Activated CD4-positive, alpha-beta T cell treated with anti-CD3 and anti-CD28 coated beads for 36 hours (primary cell): ENCODE results near the gene THAP10. TPM values are rescaled to one million over a fixed set of nuclear protein-coding genes. Genes with fewer than 3 reads are reported as not detected.

Source experiments
- total RNA-seq, 2 experiments: library from RNA; stranded (reverse); gene quantifications; one replicate each; pipeline ENCODE4 v1.2.3, GENCODE V29; 2021

The THAP10 gene
- total RNA-seq, 2 experiments from 2014 or later, result 0.12 to 0.27 TPM

Other genes starting within 250 kb of the THAP10 start
- gene UACA, start 128.9 kb downstream of the THAP10 start, total RNA-seq, result 1 to 10 TPM; 6.6 TPM
- under 1 TPM in 1 of 2 experiments, not detected in 1; 0.14 TPM for gene LARP6, start 38.3 kb downstream of the THAP10 start, total RNA-seq
- gene LRRC49, start 393 bp upstream of the THAP10 start, total RNA-seq, result under 1 TPM; 0.14 to 0.62 TPM
- not detected for gene THSD4, start 223.0 kb upstream of the THAP10 start, total RNA-seq